Left ventricle myocardium superior (tissue), 1 donor: ENCODE data around the gene PSTK. TPM values are rescaled to one million over a fixed set of nuclear protein-coding genes. Genes with fewer than 3 reads are reported as not detected.

Source experiments
- ATAC-seq: fragments of 200-7000 bp; cut with Tn5 transposase; one replicate; pipeline ENCODE4 v1.9.1; 2020; ENCODE audit warnings: mild to moderate bottlenecking, moderate library complexity
- DNase-seq: peaks from one replicate; pipeline ENCODE4 v3.0.0-alpha.2; 2020
- intact Hi-C: fragments of 100-400 bp; cut with micrococcal nuclease; formaldehyde crosslinking; loops from one replicate; pipeline ENCODE4 v1.11.0; 2022
- total RNA-seq: library from RNA; stranded (reverse); fragmentation: NEBNext Ultra II Directional; extraction: Animal tissue kit (Norgen Biotek cat#: 25700); gene quantifications from one replicate; pipeline ENCODE4 v1.2.1, GENCODE V29; 2021
- donor health status: DM: no; HTN: yes; CAD: no; lungs with severe emphysema.

Gene PSTK
- total RNA-seq, 1 donor from 2014 or later: 2.3 TPM

DNA sequence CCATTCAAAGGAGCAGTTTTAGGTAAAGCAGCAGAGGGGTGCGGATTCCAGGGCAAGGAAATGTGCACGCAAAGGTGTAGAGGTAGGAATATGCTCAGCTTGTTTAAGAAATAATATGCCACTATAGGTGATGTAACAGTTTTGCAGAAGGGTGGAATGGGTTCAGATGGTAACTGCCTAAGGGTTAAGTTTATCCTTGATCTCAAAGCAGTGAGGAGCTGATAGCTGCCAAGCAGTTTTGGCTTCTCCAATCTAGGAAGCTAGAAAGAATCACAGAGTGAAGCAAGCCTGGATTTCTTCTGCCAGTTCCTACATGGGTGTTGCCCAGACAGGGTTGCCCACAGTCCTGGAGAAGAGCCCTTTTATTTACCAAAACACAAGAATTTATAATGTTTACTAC, 34.6 kb downstream of the PSTK start:
- DNase-seq (no peak), ATAC-seq (no peak)

GRCh38 chr10:123016228-123016627, 36.0 kb downstream of the PSTK start:
- no peak for ATAC-seq
- intact Hi-C loops: no loop called here
- no peak for DNase-seq

More for the DNA sequence above, 34.6 kb downstream of the PSTK start:
- intact Hi-C loops: no loop called here

- intact Hi-C loops: no loop called here
- DNase-seq (no peak), ATAC-seq (no peak)
Measured at GRCh38 chr10:123017421-123018165, 37.4 kb downstream of the PSTK start.

GRCh38 chr10:123018531-123018930, 38.3 kb downstream of the PSTK start:
- DNase-seq: no peak
- ATAC-seq: no peak
- intact Hi-C loops: no loop called here

DNA sequence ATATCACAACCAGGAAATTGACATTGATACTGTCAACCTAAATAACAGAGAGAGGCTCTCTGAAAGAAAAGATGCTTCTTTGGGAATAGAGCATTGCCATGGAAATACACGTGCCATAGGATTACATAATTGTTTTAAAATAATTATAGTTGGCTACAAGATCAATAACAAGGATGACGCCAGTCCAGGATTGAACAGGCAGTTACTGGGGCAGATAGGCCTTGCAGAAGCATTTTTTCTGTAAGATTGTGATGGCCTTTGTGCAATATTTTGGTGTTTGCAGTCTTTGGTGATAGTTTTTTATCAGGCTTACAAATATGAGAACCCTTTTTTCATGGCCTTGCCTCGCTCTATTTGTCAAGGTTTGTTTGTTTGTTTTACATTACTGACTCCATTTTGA, 39.1 kb downstream of the PSTK start:
- DNase-seq (no peak), ATAC-seq (no peak)
- intact Hi-C loops: no loop called here

DNA sequence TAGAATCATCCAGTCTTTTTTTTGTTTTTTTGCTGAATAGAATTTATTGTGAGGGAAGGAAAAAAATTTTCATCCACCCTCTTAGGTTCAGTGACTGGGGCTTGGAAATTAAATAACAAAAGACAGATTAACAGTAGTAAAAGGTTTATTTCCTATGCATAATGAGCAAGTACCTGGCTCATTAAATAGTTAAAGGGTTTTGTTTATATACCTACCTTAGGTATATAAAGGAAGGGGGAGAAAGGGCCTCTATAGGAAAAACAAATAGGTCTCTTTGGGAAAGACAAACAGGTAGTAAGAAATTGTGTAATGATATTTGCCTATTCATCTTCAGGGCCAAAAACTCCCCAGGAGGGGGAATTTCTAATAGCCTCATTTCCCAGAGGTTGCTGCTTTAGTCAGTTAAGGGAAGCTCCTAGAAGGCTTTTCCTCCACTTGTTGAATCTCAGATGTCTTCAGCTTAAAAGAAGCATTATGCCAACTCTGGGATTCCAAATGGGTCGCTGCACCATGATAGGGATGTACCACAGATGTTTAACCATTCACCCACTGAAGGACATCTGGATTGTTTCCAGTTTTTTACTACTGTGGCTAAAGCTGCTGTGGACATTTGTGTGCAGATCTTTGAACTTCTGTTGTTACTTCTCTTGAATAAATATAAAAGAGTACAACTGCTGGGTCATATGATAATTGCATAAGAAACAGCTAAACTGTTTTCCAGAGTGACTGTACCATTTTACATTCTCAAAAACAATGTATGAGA, 39.9 kb downstream of the PSTK start:
- ATAC-seq (no peak), DNase-seq (no peak)
- intact Hi-C loops: no loop called here

DNA sequence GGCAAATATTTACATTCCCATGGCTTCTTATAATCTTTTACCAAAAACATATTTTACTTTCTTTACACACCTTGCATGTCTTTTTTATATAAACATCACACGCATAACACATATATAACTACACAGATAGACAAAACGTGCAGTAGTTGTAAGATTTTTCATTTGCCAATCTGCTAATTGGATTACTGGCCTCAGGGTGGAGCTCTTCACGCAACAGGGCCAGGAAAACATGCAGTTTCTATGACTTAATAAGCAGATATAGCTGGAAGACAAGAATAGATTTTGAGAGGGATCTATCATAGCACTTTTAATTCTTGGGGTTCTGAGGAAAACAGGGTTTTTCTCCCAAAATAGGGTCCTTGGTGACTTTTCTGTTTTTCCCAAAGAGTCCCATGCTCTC, 41.3 kb downstream of the PSTK start:
- DNase-seq (no peak), ATAC-seq (no peak)
- intact Hi-C loops: no loop called here

- DNase-seq (no peak), ATAC-seq (no peak)
- intact Hi-C loops: no loop called here
Measured at GRCh38 chr10:123024540-123024939, 44.3 kb downstream of the PSTK start.

GRCh38 chr10:123026302-123026701, 46.1 kb downstream of the PSTK start:
- intact Hi-C loops: no loop called here
- DNase-seq: no peak
- no peak for ATAC-seq

- ATAC-seq (no peak), DNase-seq (no peak)
- intact Hi-C loops: no loop called here
Measured at GRCh38 chr10:123027861-123028260, 47.7 kb downstream of the PSTK start.

- DNase-seq (no peak), ATAC-seq (no peak)
- intact Hi-C loops: no loop called here
Measured at GRCh38 chr10:123031124-123031523, 50.9 kb downstream of the PSTK start.

DNA sequence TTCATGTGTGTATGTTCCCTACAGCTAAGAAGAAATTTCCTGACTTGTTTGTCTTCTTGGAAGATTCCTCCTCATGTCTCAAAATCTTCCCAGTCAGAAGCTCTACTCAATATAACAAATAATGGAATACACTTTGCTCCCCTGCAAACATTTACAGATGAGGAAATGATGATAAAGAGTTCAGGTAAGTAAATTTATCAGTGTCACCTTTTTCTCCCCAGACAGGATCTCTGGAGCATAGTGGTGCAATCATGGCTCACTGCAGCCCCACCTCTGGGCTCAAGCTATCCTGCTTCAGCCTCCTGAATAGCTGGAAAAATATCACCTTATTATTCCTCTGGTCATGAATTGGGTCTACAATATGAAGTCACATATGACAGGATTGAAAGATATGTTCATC, 54.1 kb downstream of the PSTK start:
- DNase-seq (no peak), ATAC-seq (no peak)
- intact Hi-C loops: no loop called here

DNA sequence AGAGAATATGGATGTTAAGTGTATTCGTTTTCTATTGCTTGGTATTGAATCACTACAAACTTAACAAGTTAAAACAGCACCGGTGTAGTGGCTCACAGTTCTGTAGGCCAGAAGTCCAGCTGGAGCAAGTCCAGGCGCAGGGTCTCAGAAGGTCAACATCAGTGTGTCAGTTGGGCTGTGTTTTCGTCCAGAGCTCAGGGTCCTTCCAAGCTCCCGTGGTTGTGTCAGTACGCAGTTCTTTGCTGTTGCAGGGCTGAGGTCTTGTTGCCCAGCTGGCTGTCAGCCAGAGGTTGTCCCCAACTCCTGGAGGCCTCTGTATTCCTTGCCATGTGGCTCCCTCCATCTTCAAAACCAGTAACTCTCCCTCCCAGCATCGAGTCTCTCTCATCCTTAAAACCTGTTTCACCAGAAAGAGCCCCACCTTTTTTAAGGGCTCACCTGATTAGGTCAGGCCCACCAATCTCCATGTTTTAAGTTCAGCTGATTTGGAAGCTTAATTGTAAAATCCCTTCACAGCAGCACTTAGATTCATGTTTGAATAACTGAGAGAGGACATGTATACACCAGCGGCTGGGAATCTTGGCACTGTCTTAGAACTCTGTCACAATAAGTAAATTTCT, 55.4 kb downstream of the PSTK start:
- DNase-seq (no peak), ATAC-seq (no peak)
- intact Hi-C loops: no loop called here

GRCh38 chr10:123038782-123039631, 58.8 kb downstream of the PSTK start:
- ATAC-seq: no peak
- intact Hi-C loops: no loop called here
- DNase-seq: no peak

DNA sequence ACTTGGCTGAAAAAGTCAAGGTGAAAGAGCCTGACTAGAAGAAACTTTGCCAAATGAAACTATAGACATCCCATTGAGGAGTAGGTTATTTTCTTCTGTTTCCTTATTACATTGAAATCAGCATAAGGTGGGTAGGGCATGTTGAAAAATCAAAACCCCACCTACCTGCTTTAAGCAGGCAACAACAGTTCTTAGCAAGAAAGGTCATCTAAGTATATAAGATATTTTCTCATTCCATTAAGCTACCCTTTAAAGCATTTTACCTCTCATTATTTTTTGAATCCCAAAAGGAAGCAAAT, 59.4 kb downstream of the PSTK start:
- DNase-seq (no peak), ATAC-seq (no peak)
- intact Hi-C loops: no loop called here

Other genes with a start within 250 kb of the PSTK start
- 0.12 TPM for gene CUZD1, start 134.5 kb upstream of the PSTK start, total RNA-seq
- gene FAM24B, start 100.8 kb upstream of the PSTK start, total RNA-seq: 0.47 TPM
- gene FAM24A, start 69.8 kb upstream of the PSTK start, total RNA-seq: not detected
- gene C10orf88, start 26.2 kb upstream of the PSTK start, total RNA-seq: 5.0 TPM
- 10.8 TPM for gene IKZF5, start 28.4 kb downstream of the PSTK start, total RNA-seq
- gene ACADSB, start 28.6 kb downstream of the PSTK start, total RNA-seq: 99.5 TPM
- gene HMX3, start 155.6 kb downstream of the PSTK start, total RNA-seq: not detected
- gene HMX2, start 167.7 kb downstream of the PSTK start, total RNA-seq: not detected
- 40.0 TPM for gene BUB3, start 174.0 kb downstream of the PSTK start, total RNA-seq